Measurements from ENCODE around the gene NFYB. TPM values are rescaled to one million over a fixed set of nuclear protein-coding genes. Genes with fewer than 3 reads are reported as not detected.

Gene NFYB
- total RNA-seq, 3 donors from 2014 or later, result 51.1 to 59.3 (median 54.2) TPM

DNA sequence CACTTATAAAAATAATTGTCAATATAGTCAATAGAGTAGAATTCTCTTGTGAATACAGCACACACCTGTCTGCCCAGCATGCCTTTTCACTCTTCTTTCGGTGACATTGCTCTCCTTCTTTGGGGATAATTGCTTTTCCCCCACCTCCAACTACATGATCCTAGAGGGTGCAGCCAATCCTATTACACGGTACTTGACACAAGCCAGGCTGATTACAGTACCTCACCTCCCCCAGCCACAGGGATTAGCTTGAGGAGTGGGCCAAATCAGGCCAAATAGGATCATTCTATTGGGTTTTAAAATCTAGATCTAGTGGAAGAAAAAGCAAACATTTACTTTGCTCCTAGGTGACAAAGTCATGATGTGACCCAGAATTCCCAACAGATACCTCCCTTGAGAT is 16.8 kb upstream of the NFYB start:
- TF ChIP-seq POLR2A (IDR thresholded peaks at IDR 0.05) (no peak), POLR2AphosphoS5 (IDR thresholded peaks at IDR 0.05) (no peak)
- TF ChIP-seq, protein P1, sequence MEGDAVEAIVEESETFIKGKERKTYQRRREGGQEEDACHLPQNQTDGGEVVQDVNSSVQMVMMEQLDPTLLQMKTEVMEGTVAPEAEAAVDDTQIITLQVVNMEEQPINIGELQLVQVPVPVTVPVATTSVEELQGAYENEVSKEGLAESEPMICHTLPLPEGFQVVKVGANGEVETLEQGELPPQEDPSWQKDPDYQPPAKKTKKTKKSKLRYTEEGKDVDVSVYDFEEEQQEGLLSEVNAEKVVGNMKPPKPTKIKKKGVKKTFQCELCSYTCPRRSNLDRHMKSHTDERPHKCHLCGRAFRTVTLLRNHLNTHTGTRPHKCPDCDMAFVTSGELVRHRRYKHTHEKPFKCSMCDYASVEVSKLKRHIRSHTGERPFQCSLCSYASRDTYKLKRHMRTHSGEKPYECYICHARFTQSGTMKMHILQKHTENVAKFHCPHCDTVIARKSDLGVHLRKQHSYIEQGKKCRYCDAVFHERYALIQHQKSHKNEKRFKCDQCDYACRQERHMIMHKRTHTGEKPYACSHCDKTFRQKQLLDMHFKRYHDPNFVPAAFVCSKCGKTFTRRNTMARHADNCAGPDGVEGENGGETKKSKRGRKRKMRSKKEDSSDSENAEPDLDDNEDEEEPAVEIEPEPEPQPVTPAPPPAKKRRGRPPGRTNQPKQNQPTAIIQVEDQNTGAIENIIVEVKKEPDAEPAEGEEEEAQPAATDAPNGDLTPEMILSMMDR (IDR thresholded peaks at IDR 0.05), result no peak
- intact Hi-C loops (cut with DNase I; ENCODE audit: low total_unique reads), result no loop called here
- no peaks in the 10 kb centered on the region for H3K4me1 ChIP-seq
- no peak overlapping the region for H3K4me3 ChIP-seq
- H3K9me3 ChIP-seq, result no peaks in the 10 kb centered on the region
- no peak overlapping the region for H3K27ac ChIP-seq
- DNase-seq (ENCODE audit: low spot score in 2 of 2), result no peak
- no peaks in the 10 kb centered on the region for H3K36me3 ChIP-seq
- no peaks in the 10 kb centered on the region for H3K27me3 ChIP-seq

DNA sequence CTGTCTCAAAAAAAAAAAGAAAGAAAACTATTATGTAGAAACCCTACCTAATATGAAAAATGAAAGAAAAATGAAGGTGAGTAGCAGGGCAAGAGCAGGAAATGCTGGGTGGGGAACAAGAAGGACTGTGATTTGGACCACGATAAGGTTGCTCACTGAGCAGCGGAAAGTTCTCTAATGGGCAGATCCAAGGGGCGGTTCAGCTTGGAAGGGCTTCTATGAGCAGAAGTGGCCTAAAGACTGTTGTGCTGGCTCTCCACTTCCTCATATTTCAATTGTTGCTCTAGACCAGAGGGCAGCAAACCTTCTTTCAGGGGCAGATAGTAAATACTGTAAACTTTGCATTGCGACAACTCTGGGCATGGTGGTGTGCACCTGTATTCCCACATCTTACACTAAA is 16.3 kb upstream of the NFYB start:
- H3K27me3 ChIP-seq, result no peaks in the 10 kb centered on the region
- intact Hi-C loops (cut with DNase I; ENCODE audit: low total_unique reads), result no loop called here
- DNase-seq (ENCODE audit: low spot score in 2 of 2), result no peak
- H3K9me3 ChIP-seq, result no peaks in the 10 kb centered on the region
- H3K36me3 ChIP-seq, result no peaks in the 10 kb centered on the region
- H3K4me3 ChIP-seq, result no peak overlapping the region
- no peak for TF ChIP-seq POLR2A (IDR thresholded peaks at IDR 0.05)
- TF ChIP-seq POLR2AphosphoS5 (IDR thresholded peaks at IDR 0.05), result no peak
- TF ChIP-seq, protein P1 (IDR thresholded peaks at IDR 0.05), result no peak
- no peaks in the 10 kb centered on the region for H3K4me1 ChIP-seq
- H3K27ac ChIP-seq, result no peak overlapping the region

DNA sequence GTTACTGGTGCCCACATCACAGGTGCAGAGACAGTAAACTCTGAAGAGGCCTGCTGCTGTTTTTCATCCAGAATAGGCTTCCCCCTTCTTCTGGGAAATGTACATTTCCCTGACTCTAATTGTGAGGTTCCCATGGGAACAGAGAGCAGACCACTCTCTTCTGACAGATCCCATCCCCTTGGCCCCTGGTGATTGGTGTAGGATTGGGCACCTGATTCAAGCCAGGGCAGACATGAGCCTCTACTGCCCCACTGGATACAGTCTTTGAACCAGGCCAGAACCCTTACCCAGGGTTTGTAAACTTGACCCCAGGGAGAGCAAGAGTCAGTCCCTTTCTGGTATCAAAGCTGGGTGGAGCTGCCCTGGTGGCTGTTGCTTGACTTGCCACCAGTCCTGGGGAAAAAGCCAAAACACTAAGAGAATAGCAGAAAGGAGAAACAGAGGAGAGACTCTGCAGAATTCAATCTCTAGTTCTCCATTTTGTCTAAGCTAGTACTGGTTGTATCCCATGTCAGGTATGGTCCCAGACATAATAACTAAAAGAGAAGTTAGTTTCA is 14.8 kb upstream of the NFYB start:
- no peaks in the 10 kb centered on the region for H3K9me3 ChIP-seq
- intact Hi-C loops (cut with DNase I; ENCODE audit: low total_unique reads), result no loop called here
- no peak for DNase-seq (ENCODE audit: low spot score in 2 of 2)
- H3K27ac ChIP-seq, result no peak overlapping the region
- H3K36me3 ChIP-seq, result no peaks in the 10 kb centered on the region
- H3K4me3 ChIP-seq, result no peak overlapping the region
- no peaks in the 10 kb centered on the region for H3K27me3 ChIP-seq
- TF ChIP-seq POLR2A (IDR thresholded peaks at IDR 0.05), result no peak
- TF ChIP-seq, protein P1 (IDR thresholded peaks at IDR 0.05), result no peak
- no peak for TF ChIP-seq POLR2AphosphoS5 (IDR thresholded peaks at IDR 0.05)
- H3K4me1 ChIP-seq, result no peaks in the 10 kb centered on the region

DNA sequence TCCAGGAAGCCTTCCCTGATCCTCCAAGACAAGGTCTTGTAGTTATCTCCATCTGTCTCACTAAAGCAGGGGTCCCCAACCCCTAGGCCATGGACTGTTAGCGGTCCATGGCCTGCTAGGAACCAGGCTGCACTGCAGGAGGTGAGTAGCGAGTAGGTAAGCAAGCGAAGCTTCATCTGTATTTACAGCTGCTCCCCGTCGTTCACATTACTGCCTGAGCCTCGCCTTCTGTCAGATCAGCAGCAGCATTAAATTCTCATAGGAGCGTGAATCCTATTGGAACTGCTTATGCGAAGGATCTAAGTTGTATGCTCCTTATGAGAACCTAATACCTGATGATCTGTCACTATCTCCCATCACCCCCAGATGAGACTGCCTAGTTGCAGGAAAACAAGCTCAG is 12.4 kb upstream of the NFYB start:
- intact Hi-C loops (cut with DNase I; ENCODE audit: low total_unique reads), result no loop called here
- TF ChIP-seq, protein P1 (IDR thresholded peaks at IDR 0.05), result no peak
- TF ChIP-seq POLR2A (IDR thresholded peaks at IDR 0.05) (no peak), POLR2AphosphoS5 (IDR thresholded peaks at IDR 0.05) (no peak)
- Histone ChIP-seq H3K4me1 (no peaks in the 10 kb centered on the region), H3K4me3 (no peak overlapping the region), H3K27me3 (no peaks in the 10 kb centered on the region), H3K27ac (no peak overlapping the region), H3K9me3 (no peaks in the 10 kb centered on the region), H3K36me3 (no peaks in the 10 kb centered on the region)
- DNase-seq (ENCODE audit: low spot score in 2 of 2), result no peak

DNA sequence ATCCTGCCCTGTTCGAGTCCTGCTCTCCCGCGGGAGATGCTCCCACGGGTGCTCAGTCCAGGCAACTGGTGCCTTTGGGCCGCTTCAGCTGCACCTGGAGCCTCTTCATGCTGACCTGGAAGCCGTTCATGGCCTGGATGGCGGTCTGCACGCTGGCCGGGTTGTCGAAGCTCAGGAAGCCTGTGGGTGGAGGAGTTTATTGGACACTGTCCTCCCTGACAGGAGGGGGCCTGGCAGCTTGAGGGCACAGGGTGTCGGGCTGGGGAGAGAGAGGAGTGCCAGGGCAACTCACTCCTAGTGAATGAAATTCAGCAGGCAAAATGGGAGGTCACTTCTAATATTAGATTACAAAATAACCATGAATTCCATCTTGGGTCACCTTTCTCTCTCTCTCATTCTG is 9.3 kb upstream of the NFYB start:
- Histone ChIP-seq H3K36me3 (no peaks in the 10 kb centered on the region), H3K4me3 (no peak overlapping the region), H3K27me3 (no peaks in the 10 kb centered on the region), H3K4me1 (no peaks in the 10 kb centered on the region), H3K27ac (no peak overlapping the region), H3K9me3 (no peaks in the 10 kb centered on the region)
- intact Hi-C loops (cut with DNase I; ENCODE audit: low total_unique reads), result no loop called here
- DNase-seq (ENCODE audit: low spot score in 2 of 2), result no peak
- no peak for TF ChIP-seq POLR2A (IDR thresholded peaks at IDR 0.05)
- TF ChIP-seq POLR2AphosphoS5 (IDR thresholded peaks at IDR 0.05), result no peak
- TF ChIP-seq, protein P1 (IDR thresholded peaks at IDR 0.05), result no peak
